ENCODE measurements around the gene SRSF8.

- TF ChIP-seq CTCF (IDR thresholded peaks at IDR 0.05; ENCODE audit: low read depth, low read length, poor library complexity, severe bottlenecking) (no peak), EZH2phosphoT487 (IDR thresholded peaks at IDR 0.05; ENCODE audit: borderline replicate concordance, low read length) (no peak)
Observed at GRCh38 chr11:95070471-95070870, 3.8 kb downstream of the SRSF8 start.

All from DOHH2 (cell line).